OCI-LY1 (cell line): ENCODE data around the gene F11R.
"Not testable (repeated sequence)": the region's sequence is repeated elsewhere in the genome, so short reads cannot be mapped to it uniquely, and the experiment has no call there.

Source experiments
- H2AFZ ChIP-seq: fragments of 200-600 bp; sonication (generic), shearing (Covaris generic); 2 replicates; pipeline ENCODE4 v1.6.0; 2014; ENCODE audit warnings: antibody characterized with exemption, mild to moderate bottlenecking, low read length
- H3F3A ChIP-seq: fragments of 200-600 bp; sonication (generic), shearing (Covaris generic); 2 replicates; pipeline ENCODE4 v1.6.0; 2014; ENCODE audit warnings: mild to moderate bottlenecking, antibody characterized with exemption, low read length, moderate library complexity; ENCODE audit not compliant: insufficient read depth
- H3K27ac ChIP-seq: fragments of 200-600 bp; sonication (generic); 2 replicates; pipeline ENCODE4 v1.5.1; 2014; ENCODE audit warnings: low read length, mixed run types, mild to moderate bottlenecking, low read depth; ENCODE audit not compliant: poor library complexity, severe bottlenecking
- H3K27me3 ChIP-seq: fragments of 200-600 bp; sonication (generic); 2 replicates; pipeline ENCODE4 v1.6.0; 2014; ENCODE audit warnings: antibody characterized with exemption, mild to moderate bottlenecking, low read length, moderate library complexity; ENCODE audit not compliant: insufficient read depth
- H3K36me3 ChIP-seq: fragments of 200-600 bp; sonication (generic); 2 replicates; pipeline ENCODE4 v1.6.1; 2014; ENCODE audit warnings: mild to moderate bottlenecking, antibody characterized with exemption, low read length, moderate library complexity, mixed read lengths; ENCODE audit not compliant: insufficient read depth
- H3K4me1 ChIP-seq: fragments of 200-600 bp; sonication (generic); 2 replicates; pipeline ENCODE4 v1.5.1; 2014; ENCODE audit warnings: mild to moderate bottlenecking, low read length, moderate library complexity; ENCODE audit not compliant: insufficient read depth, severe bottlenecking
- H3K4me2 ChIP-seq: fragments of 200-600 bp; sonication (generic), shearing (Covaris generic); 2 replicates; pipeline ENCODE4 v1.6.1; 2014; ENCODE audit warnings: low read length
- H3K4me3 ChIP-seq: fragments of 200-600 bp; sonication (generic); 2 replicates; pipeline ENCODE4 v1.5.1; 2014; ENCODE audit warnings: low read length, low read depth, mild to moderate bottlenecking, mixed read lengths; ENCODE audit not compliant: poor library complexity, severe bottlenecking
- H3K79me2 ChIP-seq: fragments of 200-600 bp; shearing (Covaris generic); 2 replicates; pipeline ENCODE4 v1.6.1; 2016; ENCODE audit warnings: mixed run types, low read length, mixed read lengths; ENCODE audit not compliant: insufficient read depth
- H3K9ac ChIP-seq: fragments of 200-600 bp; sonication (generic), shearing (Covaris generic); 2 replicates; pipeline ENCODE4 v1.6.1; 2014; ENCODE audit warnings: mild to moderate bottlenecking, low read length, mixed read lengths
- H3K9me2 ChIP-seq: fragments of 200-600 bp; sonication (generic), shearing (Covaris generic); 2 replicates; pipeline ENCODE4 v1.6.1; 2014; ENCODE audit warnings: low read depth, mild to moderate bottlenecking, low read length, mixed read lengths
- H3K9me3 ChIP-seq: fragments of 200-600 bp; shearing (Covaris generic); 2 replicates; pipeline ENCODE4 v1.6.1; 2014; ENCODE audit warnings: low read length, mixed read lengths
- H4K20me1 ChIP-seq: fragments of 200-600 bp; sonication (generic), shearing (Covaris generic); 2 replicates; pipeline ENCODE4 v1.6.0; 2016; ENCODE audit warnings: mild to moderate bottlenecking, low read length; ENCODE audit not compliant: insufficient read depth

The F11R gene

DNA sequence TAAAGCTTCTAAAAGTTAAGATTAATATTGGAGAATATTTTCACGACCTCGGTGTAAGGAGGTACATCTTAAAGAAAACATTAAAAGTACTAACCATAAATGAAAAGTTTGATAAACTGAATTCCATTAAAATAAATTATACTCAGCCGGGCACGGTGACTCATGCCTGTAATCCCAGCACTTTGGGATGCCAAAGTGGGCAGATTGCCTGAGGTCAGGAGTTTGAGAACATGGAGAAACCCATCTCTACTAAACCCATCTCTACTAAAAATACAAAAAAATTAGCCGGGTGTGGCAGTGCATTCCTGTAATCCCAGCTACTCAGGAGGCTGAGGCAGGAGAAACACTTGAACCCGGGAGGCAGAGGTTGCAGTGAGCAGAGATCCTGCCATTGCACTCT lies 75.1 kb downstream of the F11R start:
- H3K9me3 ChIP-seq, H3K79me2 ChIP-seq, H3K9ac ChIP-seq, H3K27me3 ChIP-seq, H3K4me2 ChIP-seq, H3K27ac ChIP-seq, H4K20me1 ChIP-seq, H2AFZ ChIP-seq, H3K36me3 ChIP-seq, H3F3A ChIP-seq, H3K4me1 ChIP-seq, H3K9me2 ChIP-seq, H3K4me3 ChIP-seq: not testable (repeated sequence)
